ENCODE data around the gene CLCN4.

CLCN4 gene

DNA sequence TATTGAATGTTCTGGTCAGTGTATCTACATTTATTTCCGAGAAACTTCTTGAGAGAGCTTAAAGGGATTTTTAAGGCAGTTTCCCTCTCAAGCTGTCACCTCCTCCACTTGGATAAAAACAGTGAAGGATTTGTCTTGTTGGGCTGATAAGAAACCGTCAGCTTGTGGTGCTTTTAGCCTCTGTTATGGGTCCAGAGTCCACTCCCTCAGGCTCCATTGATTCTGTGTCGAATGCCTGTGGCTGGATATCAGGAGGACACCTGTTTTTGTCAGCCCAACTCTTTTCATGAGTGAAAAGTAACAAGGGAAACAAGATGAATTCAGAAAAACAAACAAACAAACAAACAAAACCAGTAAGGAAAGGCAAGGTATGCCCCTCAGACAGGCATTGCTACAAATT is 12.4 kb downstream of the CLCN4 start:
- peaks cover 9% of the 10 kb centered on the region for H3K4me1 ChIP-seq (ENCODE audit: insufficient read depth, low read length)
- no peak overlapping the region for H3K27ac ChIP-seq (ENCODE audit: low read depth, low read length)
- no peaks in the 10 kb centered on the region for H3K36me3 ChIP-seq (ENCODE audit: insufficient read depth, low read length)

DNA sequence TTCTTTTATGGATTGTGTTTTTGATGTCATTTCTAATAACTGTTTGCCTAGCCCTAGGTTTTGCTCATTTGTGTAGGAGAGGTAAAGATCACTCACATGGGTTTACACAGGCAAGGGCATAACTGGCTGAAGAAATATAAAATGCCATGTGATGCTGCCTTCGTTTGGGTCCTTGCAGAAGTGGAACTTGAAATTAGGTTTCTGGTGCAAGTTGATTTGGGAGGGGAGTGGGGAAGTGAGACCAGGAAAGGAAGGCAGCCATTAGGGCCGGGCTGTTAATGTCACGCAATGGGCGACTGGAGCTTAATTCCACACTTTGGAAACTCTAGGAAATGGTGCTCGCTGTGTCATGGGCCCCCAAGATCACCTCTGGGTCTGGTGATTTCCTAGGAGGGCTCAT is 14.5 kb downstream of the CLCN4 start:
- Histone ChIP-seq H3K36me3 (ENCODE audit: insufficient read depth, low read length) (no peaks in the 10 kb centered on the region), H3K4me3 (ENCODE audit: low read depth in 1 of 2, low read length in 2 of 2) (no peak overlapping the region), H3K9ac (ENCODE audit: low read length) (no peak overlapping the region), H3K27ac (ENCODE audit: low read depth, low read length) (no peak overlapping the region), H3K4me1 (ENCODE audit: insufficient read depth, low read length) (peaks cover 9% of the 10 kb centered on the region), H3K9me3 (ENCODE audit: low read length) (no peaks in the 10 kb centered on the region), H3K27me3 (ENCODE audit: control insufficient read depth in 1 of 2, insufficient read depth in 2 of 2, low read length in 2 of 2) (peaks cover 0 to 10% of the 10 kb centered on the region in 2 donors)

More for the DNA sequence above, 12.4 kb downstream of the CLCN4 start:
- Histone ChIP-seq H3K27me3 (ENCODE audit: control insufficient read depth in 1 of 2, insufficient read depth in 2 of 2, low read length in 2 of 2) (peaks cover under 1 to 8% of the 10 kb centered on the region in 2 donors), H3K9me3 (ENCODE audit: low read length) (no peaks in the 10 kb centered on the region), H3K4me3 (ENCODE audit: low read depth in 1 of 2, low read length in 2 of 2) (no peak overlapping the region), H3K9ac (ENCODE audit: low read length) (no peak overlapping the region)

DNA sequence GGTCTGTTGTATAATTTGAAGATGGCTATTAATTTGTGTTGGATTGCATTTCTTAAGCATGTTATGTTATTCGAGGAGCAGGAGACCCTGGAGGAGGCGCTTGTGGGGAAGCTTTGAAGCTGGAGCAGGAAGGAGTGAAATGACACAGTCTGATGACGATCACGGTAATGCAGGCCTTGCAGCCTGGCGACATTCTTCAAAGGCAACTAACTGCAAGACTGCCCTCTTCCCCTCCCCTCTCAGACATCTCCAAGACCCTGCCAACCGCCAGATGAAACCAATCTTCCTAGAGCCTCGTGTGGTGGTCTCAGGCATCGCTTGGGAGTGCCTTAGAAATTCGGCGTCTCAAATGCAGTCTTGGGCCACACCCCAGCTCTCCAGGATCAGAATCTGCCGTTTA is 16.1 kb downstream of the CLCN4 start:
- peaks cover 15% of the 10 kb centered on the region for H3K4me1 ChIP-seq (ENCODE audit: insufficient read depth, low read length)
- H3K9me3 ChIP-seq (ENCODE audit: low read length): no peaks in the 10 kb centered on the region
- no peak overlapping the region for H3K27ac ChIP-seq (ENCODE audit: low read depth, low read length)
- H3K27me3 ChIP-seq (ENCODE audit: control insufficient read depth in 1 of 2, insufficient read depth in 2 of 2, low read length in 2 of 2): peaks cover 0 to 10% of the 10 kb centered on the region in 2 donors
- no peaks in the 10 kb centered on the region for H3K36me3 ChIP-seq (ENCODE audit: insufficient read depth, low read length)
- H3K4me3 ChIP-seq (ENCODE audit: low read depth in 1 of 2, low read length in 2 of 2): no peak overlapping the region
- H3K9ac ChIP-seq (ENCODE audit: low read length): no peak overlapping the region

DNA sequence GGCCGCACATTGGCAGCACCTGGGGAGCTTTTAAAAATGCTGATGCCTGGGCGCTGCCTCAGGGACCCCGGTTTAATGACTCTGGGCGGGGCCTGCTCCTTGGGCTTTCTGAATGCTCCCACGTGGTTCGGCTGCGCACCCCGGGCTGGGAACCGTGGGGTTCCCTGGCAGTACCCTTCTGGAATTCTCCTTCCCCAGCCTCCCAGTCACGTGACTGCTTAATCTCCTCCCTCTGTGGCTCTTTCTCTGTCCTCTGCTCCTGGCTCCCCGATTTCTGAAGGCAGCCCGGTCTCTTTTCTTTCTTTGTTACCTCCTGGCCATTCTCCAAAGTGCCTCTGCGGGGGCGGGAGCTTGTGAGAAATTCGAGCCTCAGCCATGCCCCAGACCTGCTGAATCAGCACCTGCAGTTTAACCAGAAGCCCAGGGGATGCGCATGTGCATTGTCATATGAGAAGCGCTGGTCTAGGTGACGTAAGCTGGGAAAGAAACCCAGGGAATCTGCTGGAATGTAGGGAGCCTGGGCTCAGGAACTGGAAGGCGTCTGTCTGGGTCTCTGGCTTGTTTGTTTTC is 16.6 kb downstream of the CLCN4 start:
- no peak overlapping the region for H3K9ac ChIP-seq (ENCODE audit: low read length)
- H3K27ac ChIP-seq (ENCODE audit: low read depth, low read length): no peak overlapping the region

DNA sequence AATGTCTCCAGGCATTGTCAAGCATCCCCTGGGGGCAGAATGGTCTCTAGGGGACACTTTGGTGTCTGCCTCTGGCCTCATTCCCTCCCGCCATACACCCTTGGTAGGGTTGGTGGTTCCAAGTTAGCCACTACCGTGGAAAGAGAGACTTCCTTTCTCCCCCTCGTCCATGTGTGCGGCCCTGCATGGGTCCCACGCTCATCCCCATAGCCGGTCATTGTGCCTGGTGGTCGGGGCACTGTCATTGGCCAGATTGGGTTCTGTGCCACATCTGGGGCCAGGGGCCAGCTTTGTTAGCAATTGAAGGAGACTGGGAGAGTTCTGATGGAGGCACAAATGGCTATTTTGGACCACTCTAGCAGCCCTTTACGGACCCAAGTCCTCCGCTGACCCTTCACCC is 17.3 kb downstream of the CLCN4 start:
- peak overlapping the region in 1 of 2 donors; percentile 43 for H3K4me3 ChIP-seq (ENCODE audit: low read depth in 1 of 2, low read length in 2 of 2)
- H3K27ac ChIP-seq (ENCODE audit: low read depth, low read length): no peak overlapping the region
- H3K9me3 ChIP-seq (ENCODE audit: low read length): no peaks in the 10 kb centered on the region
- H3K4me1 ChIP-seq (ENCODE audit: insufficient read depth, low read length): peaks cover 19% of the 10 kb centered on the region
- H3K36me3 ChIP-seq (ENCODE audit: insufficient read depth, low read length): no peaks in the 10 kb centered on the region
- H3K27me3 ChIP-seq (ENCODE audit: control insufficient read depth in 1 of 2, insufficient read depth in 2 of 2, low read length in 2 of 2): peaks cover 0 to 10% of the 10 kb centered on the region in 2 donors
- no peak overlapping the region for H3K9ac ChIP-seq (ENCODE audit: low read length)

More for the DNA sequence above, 16.6 kb downstream of the CLCN4 start:
- H3K4me1 ChIP-seq (ENCODE audit: insufficient read depth, low read length): peaks cover 19% of the 10 kb centered on the region
- H3K9me3 ChIP-seq (ENCODE audit: low read length): no peaks in the 10 kb centered on the region
- no peaks in the 10 kb centered on the region for H3K36me3 ChIP-seq (ENCODE audit: insufficient read depth, low read length)
- H3K4me3 ChIP-seq (ENCODE audit: low read depth in 1 of 2, low read length in 2 of 2): peak overlapping the region in 1 of 2 donors; percentile 43
- peaks cover 0 to 10% of the 10 kb centered on the region in 2 donors for H3K27me3 ChIP-seq (ENCODE audit: control insufficient read depth in 1 of 2, insufficient read depth in 2 of 2, low read length in 2 of 2)

DNA sequence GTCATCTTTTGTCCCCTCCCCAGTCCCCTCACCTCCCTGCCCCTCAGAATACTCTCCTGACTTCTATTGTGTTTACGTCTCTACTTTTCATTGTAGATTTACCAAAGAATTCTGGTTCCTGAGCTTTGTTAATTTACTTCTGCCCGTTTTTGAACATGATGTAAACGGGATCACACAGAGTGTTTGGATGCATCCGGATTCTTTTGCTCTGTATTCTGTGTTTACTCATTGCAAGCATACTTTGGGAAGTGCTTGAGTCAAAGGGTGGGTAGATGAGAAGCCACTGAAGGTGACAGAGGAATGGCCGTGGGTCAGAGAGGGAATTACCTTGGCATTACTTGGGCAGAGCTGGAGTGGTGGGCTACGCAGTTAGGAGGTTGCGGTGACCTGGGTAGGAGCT is 18.0 kb downstream of the CLCN4 start:
- Histone ChIP-seq H3K4me3 (ENCODE audit: low read depth in 1 of 2, low read length in 2 of 2) (no peak overlapping the region), H3K9me3 (ENCODE audit: low read length) (no peaks in the 10 kb centered on the region), H3K36me3 (ENCODE audit: insufficient read depth, low read length) (no peaks in the 10 kb centered on the region), H3K27ac (ENCODE audit: low read depth, low read length) (no peak overlapping the region), H3K9ac (ENCODE audit: low read length) (no peak overlapping the region), H3K27me3 (ENCODE audit: control insufficient read depth in 1 of 2, insufficient read depth in 2 of 2, low read length in 2 of 2) (peaks cover 0 to 10% of the 10 kb centered on the region in 2 donors), H3K4me1 (ENCODE audit: insufficient read depth, low read length) (peaks cover 19% of the 10 kb centered on the region)

DNA sequence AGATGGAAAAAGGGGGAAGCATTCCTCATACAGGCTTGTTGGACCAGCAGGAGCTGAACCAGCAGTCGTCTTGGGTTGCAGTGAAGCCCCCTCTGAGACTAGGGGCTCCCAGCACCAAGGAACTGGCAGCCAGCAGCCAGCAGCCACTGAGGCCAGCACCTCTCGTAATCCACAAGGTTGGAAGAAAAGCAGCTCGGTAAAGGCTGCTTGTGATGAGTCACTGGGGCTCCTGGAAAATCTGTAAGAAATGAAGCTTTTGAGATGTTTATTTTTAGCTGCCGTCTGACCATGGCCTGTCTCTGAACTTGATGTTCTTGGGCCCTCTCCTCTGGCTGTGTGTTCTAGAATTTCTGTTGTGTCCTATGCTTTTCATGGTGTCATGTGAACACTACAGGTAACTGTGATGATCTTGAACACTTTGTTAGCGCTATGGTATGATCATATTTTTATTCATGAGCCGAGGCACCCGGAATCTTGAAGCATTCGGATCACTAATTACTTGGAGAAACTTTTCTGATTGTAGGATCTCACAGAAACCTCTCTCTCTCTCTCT is 18.6 kb downstream of the CLCN4 start:
- H3K27me3 ChIP-seq (ENCODE audit: control insufficient read depth in 1 of 2, insufficient read depth in 2 of 2, low read length in 2 of 2): peaks cover 0 to 10% of the 10 kb centered on the region in 2 donors
- peaks cover 19% of the 10 kb centered on the region for H3K4me1 ChIP-seq (ENCODE audit: insufficient read depth, low read length)
- no peaks in the 10 kb centered on the region for H3K9me3 ChIP-seq (ENCODE audit: low read length)
- H3K9ac ChIP-seq (ENCODE audit: low read length): no peak overlapping the region
- no peak overlapping the region for H3K4me3 ChIP-seq (ENCODE audit: low read depth in 1 of 2, low read length in 2 of 2)
- H3K27ac ChIP-seq (ENCODE audit: low read depth, low read length): no peak overlapping the region
- H3K36me3 ChIP-seq (ENCODE audit: insufficient read depth, low read length): no peaks in the 10 kb centered on the region

DNA sequence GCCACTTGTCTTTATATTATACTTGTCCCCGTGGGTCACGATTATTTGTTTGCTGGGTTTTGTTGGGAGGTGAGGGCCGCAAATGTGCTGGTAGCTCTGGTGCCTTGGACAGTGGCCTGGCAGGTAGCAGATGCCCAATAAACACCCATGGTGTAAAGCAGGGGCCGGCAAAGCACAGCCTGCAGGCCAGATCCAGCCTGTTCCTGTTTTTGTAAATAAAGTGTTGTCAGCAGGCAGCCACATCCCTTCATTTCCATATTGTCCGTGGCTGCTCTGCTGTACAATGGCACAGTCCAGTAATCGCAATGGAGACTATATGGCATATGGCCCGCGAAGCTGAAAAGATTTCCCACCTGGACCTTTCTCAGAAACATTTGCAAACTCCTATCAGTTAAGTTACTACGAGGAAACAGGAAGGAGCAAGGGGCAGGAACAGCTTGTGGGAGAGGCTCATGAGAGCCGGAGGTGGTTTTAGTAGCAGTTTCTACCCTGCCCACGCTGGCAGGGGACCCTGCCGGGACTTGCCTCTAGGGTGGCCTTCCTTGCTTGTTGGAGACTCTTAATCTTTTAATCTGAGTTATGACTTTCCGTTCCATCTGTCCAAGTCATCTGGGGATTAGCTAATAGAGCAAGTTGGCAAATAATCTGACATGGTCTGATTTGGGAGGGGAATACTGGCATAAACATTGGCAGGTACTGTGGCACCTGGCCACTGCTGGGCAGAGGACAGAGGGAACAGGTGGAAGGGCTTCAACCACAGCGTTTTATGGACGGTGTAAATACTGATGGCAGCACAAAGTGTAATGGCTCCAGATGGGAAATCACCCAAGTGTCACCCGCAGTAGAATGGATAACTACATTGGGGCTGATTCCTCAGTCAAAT is 19.6 kb downstream of the CLCN4 start:
- Histone ChIP-seq H3K4me1 (ENCODE audit: insufficient read depth, low read length) (peaks cover 19% of the 10 kb centered on the region), H3K9ac (ENCODE audit: low read length) (no peak overlapping the region), H3K27ac (ENCODE audit: low read depth, low read length) (no peak overlapping the region), H3K9me3 (ENCODE audit: low read length) (no peaks in the 10 kb centered on the region), H3K4me3 (ENCODE audit: low read depth in 1 of 2, low read length in 2 of 2) (no peak overlapping the region), H3K27me3 (ENCODE audit: control insufficient read depth in 1 of 2, insufficient read depth in 2 of 2, low read length in 2 of 2) (peaks cover 0 to 10% of the 10 kb centered on the region in 2 donors), H3K36me3 (ENCODE audit: insufficient read depth, low read length) (no peaks in the 10 kb centered on the region)

DNA sequence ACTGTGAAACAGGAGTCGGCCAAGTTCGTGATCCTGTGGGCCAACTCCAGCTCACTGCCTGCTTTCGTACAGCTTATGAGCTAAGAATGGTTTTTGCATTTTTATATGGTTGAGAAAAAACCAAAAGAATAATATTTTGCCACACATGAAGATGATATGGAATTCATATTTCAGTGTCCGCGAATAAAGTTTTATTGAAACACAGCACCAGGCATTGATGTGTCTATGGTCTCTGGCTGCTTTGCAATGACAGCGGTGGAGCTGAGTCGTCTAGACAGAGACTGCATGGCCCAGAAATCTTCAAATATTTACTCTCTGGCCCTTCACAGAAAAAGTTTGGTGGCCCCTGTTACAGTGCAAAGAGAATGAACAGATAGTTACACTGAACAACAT is 20.2 kb downstream of the CLCN4 start:
- Histone ChIP-seq H3K36me3 (ENCODE audit: insufficient read depth, low read length) (no peaks in the 10 kb centered on the region), H3K4me1 (ENCODE audit: insufficient read depth, low read length) (peaks cover 19% of the 10 kb centered on the region), H3K9ac (ENCODE audit: low read length) (no peak overlapping the region), H3K4me3 (ENCODE audit: low read depth in 1 of 2, low read length in 2 of 2) (no peak overlapping the region), H3K9me3 (ENCODE audit: low read length) (no peaks in the 10 kb centered on the region), H3K27me3 (ENCODE audit: control insufficient read depth in 1 of 2, insufficient read depth in 2 of 2, low read length in 2 of 2) (peaks cover 0 to 10% of the 10 kb centered on the region in 2 donors), H3K27ac (ENCODE audit: low read depth, low read length) (no peak overlapping the region)

DNA sequence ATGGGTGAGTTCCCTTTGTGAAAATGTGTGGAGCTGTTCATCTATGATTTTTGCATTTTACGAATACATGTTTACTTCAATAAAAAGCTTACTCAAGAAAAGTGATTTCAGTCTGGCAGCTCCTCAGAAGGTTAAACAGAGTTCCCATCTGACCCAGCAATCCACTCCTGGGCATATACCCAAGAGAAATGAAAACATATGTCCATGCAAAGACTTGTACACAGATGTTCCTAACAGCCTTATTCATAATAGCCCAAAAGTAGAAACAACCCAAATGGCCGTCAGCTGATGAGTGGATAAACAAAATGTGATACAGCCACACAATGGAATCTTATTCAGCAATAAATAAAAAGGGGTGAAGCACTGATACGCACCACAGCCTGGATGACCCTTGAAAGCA is 20.8 kb downstream of the CLCN4 start:
- no peaks in the 10 kb centered on the region for H3K9me3 ChIP-seq (ENCODE audit: low read length)
- no peak overlapping the region for H3K27ac ChIP-seq (ENCODE audit: low read depth, low read length)
- H3K4me1 ChIP-seq (ENCODE audit: insufficient read depth, low read length): peaks cover 19% of the 10 kb centered on the region
- H3K4me3 ChIP-seq (ENCODE audit: low read depth in 1 of 2, low read length in 2 of 2): no peak overlapping the region
- H3K36me3 ChIP-seq (ENCODE audit: insufficient read depth, low read length): no peaks in the 10 kb centered on the region
- H3K9ac ChIP-seq (ENCODE audit: low read length): no peak overlapping the region
- peaks cover 0 to 10% of the 10 kb centered on the region in 2 donors for H3K27me3 ChIP-seq (ENCODE audit: control insufficient read depth in 1 of 2, insufficient read depth in 2 of 2, low read length in 2 of 2)

DNA sequence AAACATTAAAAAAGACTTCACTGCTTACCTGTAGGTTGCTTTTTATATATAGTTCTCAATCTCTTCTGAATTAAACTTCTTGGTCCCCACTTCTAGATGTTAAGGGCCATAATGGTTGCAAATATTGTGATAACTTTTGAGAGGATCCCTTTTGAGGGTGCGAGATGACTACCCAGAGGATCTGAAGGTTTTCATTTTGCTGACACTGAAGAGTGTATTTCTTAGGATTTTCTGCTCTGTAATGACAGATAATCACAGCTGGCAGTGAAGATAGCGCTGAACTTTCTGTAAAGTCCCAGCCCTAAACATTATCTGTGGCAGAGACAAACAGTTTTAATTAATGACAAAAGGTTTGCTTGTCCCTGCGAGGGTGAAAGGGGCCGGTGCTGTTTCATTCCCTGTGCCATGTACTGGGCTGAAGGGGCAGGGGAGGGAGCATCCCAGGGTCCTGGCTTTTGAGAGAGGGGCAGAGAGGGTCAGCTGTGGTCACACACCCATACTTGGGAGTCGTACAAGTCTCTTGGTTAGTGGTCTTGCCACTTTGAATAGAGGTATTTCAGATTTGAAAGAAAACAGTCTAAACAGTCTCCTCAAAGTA is 22.2 kb downstream of the CLCN4 start:
- no peak overlapping the region for H3K4me3 ChIP-seq (ENCODE audit: low read depth in 1 of 2, low read length in 2 of 2)
- peaks cover 12% of the 10 kb centered on the region for H3K4me1 ChIP-seq (ENCODE audit: insufficient read depth, low read length)
- H3K36me3 ChIP-seq (ENCODE audit: insufficient read depth, low read length): no peaks in the 10 kb centered on the region
- peaks cover 0 to 4% of the 10 kb centered on the region in 2 donors for H3K27me3 ChIP-seq (ENCODE audit: control insufficient read depth in 1 of 2, insufficient read depth in 2 of 2, low read length in 2 of 2)
- no peak overlapping the region for H3K9ac ChIP-seq (ENCODE audit: low read length)
- H3K27ac ChIP-seq (ENCODE audit: low read depth, low read length): no peak overlapping the region
- no peaks in the 10 kb centered on the region for H3K9me3 ChIP-seq (ENCODE audit: low read length)

All from muscle layer of colon (tissue), 2 donors.